Activated B cell treated with CpG ODN at 0.5 μM for 24 hours (primary cell): ENCODE results near the gene WNK1. TPM values are rescaled to one million over a fixed set of nuclear protein-coding genes. Genes with fewer than 3 reads are reported as not detected.
A peak's percentile ranks its signal among the peaks of the same experiment; 100 is the strongest.
"Not testable (repeated sequence)": the region's sequence is repeated elsewhere in the genome, so short reads cannot be mapped to it uniquely, and the experiment has no call there.

Experiments
- ATAC-seq: fragments of 200-7000 bp; cut with Tn5 transposase; one replicate; pipeline ENCODE4 v1.10.0; 2021; ENCODE audit warnings: low read depth, mild to moderate bottlenecking, moderate library complexity
- CTCF ChIA-PET: fragments of 350-600 bp; sonication (Branson Sonifier 250); formaldehyde crosslinking; loops from one replicate; lab custom pipeline; 2021; ENCODE audit warnings: antibody characterized with exemption; lab: Charles Lee
- POLR2A ChIA-PET: fragments of 350-600 bp; sonication (Branson Sonifier 250); formaldehyde crosslinking; loops from one replicate; lab custom pipeline; 2021; ENCODE audit warnings: antibody characterized with exemption; lab: Charles Lee
- DNase-seq: peaks from one replicate; pipeline ENCODE4 v3.0.0; 2022
- H3K27ac Mint-ChIP-seq: one replicate; pipeline ENCODE4 v1.8.0; 2020; ENCODE audit warnings: mixed read lengths
- H3K27me3 Mint-ChIP-seq: one replicate; pipeline ENCODE4 v1.8.0; 2021; ENCODE audit warnings: mixed read lengths
- H3K36me3 Mint-ChIP-seq: one replicate; pipeline ENCODE4 v1.8.0; 2021; ENCODE audit warnings: low read depth, mixed read lengths
- H3K4me1 Mint-ChIP-seq: one replicate; pipeline ENCODE4 v1.8.0; 2021; ENCODE audit warnings: mixed read lengths
- H3K4me3 Mint-ChIP-seq: one replicate; pipeline ENCODE4 v1.8.0; 2020; ENCODE audit warnings: mild to moderate bottlenecking, mixed read lengths
- H3K9me3 Mint-ChIP-seq: one replicate; pipeline ENCODE4 v1.8.0; 2020; ENCODE audit warnings: mixed read lengths
- CTCF ChIP-seq: fragments of 200-600 bp; IDR thresholded peaks from one replicate; pipeline ENCODE4 v1.8.0; 2022; ENCODE audit warnings: antibody characterized with exemption, mild to moderate bottlenecking
- intact Hi-C: fragments of 100-400 bp; cut with micrococcal nuclease; formaldehyde crosslinking; loops from one replicate; pipeline ENCODE4 v1.15.1; 2024
- total RNA-seq: library from RNA; stranded (reverse); gene quantifications from 2 replicates; pipeline ENCODE4 v1.2.3, GENCODE V29; 2022

The WNK1 gene
- total RNA-seq, 1 donor from 2014 or later, result 155 TPM

- intact Hi-C loops, result loop anchor here (2.0 kb wide), 1 partner anchor 13 kb away; no protein-coding TSS in a partner anchor
- ChIA-PET POLR2A (interaction anchor here (1.3 kb wide), 1 partner anchor 35 kb away, joined by 3 read pairs; no protein-coding TSS in a partner anchor), CTCF (no interaction called here)
- no peaks in the 10 kb centered on the region for H3K27me3 Mint-ChIP-seq
- no peak overlapping the region for H3K27ac Mint-ChIP-seq
- H3K36me3 Mint-ChIP-seq, result peaks cover 5% of the 10 kb centered on the region
- no peak for DNase-seq
- H3K4me1 Mint-ChIP-seq, result peaks cover 59% of the 10 kb centered on the region
- no peak overlapping the region for H3K4me3 Mint-ChIP-seq
- no peak for TF ChIP-seq CTCF
- no peaks in the 10 kb centered on the region for H3K9me3 Mint-ChIP-seq
- no peak for ATAC-seq
Observed at GRCh38 chr12:788288-788687, 35.9 kb downstream of the WNK1 start.

GRCh38 chr12:788762-789161 lies 36.4 kb downstream of the WNK1 start:
- H3K36me3 Mint-ChIP-seq, DNase-seq, H3K27me3 Mint-ChIP-seq, H3K9me3 Mint-ChIP-seq, CTCF ChIA-PET, H3K4me3 Mint-ChIP-seq, ATAC-seq: not testable (repeated sequence)
- peak overlapping the region; percentile 47 for H3K27ac Mint-ChIP-seq
- POLR2A ChIA-PET, result interaction anchor here (1.3 kb wide), 1 partner anchor 36 kb away, joined by 3 read pairs; no protein-coding TSS in a partner anchor
- H3K4me1 Mint-ChIP-seq, result peaks cover 62% of the 10 kb centered on the region
- intact Hi-C loops, result loop anchor here (2.0 kb wide), 1 partner anchor 14 kb away; no protein-coding TSS in a partner anchor

GRCh38 chr12:789852-790563 lies 37.6 kb downstream of the WNK1 start:
- peaks cover 67% of the 10 kb centered on the region for H3K4me1 Mint-ChIP-seq
- peaks cover 5% of the 10 kb centered on the region for H3K36me3 Mint-ChIP-seq
- no peak for TF ChIP-seq CTCF
- H3K27ac Mint-ChIP-seq, result peak overlapping the region; percentile 3
- POLR2A ChIA-PET, result interaction anchor here (1.0 kb wide), 1 partner anchor 24 kb away, joined by 3 read pairs; no protein-coding TSS in a partner anchor
- H3K4me3 Mint-ChIP-seq, result no peak overlapping the region
- H3K27me3 Mint-ChIP-seq, result no peaks in the 10 kb centered on the region
- DNase-seq (no peak), ATAC-seq (peak; percentile 25)
- no peaks in the 10 kb centered on the region for H3K9me3 Mint-ChIP-seq
- intact Hi-C loops, result loop anchor here (2.0 kb wide), 1 partner anchor 15 kb away; no protein-coding TSS in a partner anchor
- CTCF ChIA-PET, result no interaction called here

GRCh38 chr12:790608-791007 lies 38.2 kb downstream of the WNK1 start:
- POLR2A ChIA-PET, result interaction anchor here (0.9 to 1.0 kb wide), 2 partner anchors 14 to 25 kb away, joined by 3 to 4 read pairs; no protein-coding TSS in a partner anchor
- Mint-ChIP-seq H3K9me3 (no peaks in the 10 kb centered on the region), H3K36me3 (peaks cover 10% of the 10 kb centered on the region), H3K27me3 (no peaks in the 10 kb centered on the region), H3K4me1 (peaks cover 71% of the 10 kb centered on the region), H3K27ac (peak overlapping the region; percentile 19), H3K4me3 (no peak overlapping the region)
- ATAC-seq (no peak), DNase-seq (no peak)
- no peak for TF ChIP-seq CTCF
- CTCF ChIA-PET, result no interaction called here
- intact Hi-C loops, result no loop called here

- Mint-ChIP-seq H3K27ac (no peak overlapping the region), H3K4me3 (no peak overlapping the region), H3K4me1 (peaks cover 79% of the 10 kb centered on the region), H3K27me3 (no peaks in the 10 kb centered on the region), H3K36me3 (peaks cover 13% of the 10 kb centered on the region), H3K9me3 (no peaks in the 10 kb centered on the region)
- CTCF ChIA-PET, result no interaction called here
- ATAC-seq (no peak), DNase-seq (no peak)
- intact Hi-C loops, result no loop called here
- TF ChIP-seq CTCF, result no peak
- POLR2A ChIA-PET, result interaction anchor here (0.6 kb wide), 1 partner anchor 24 kb away, joined by 4 read pairs; no protein-coding TSS in a partner anchor
Observed at GRCh38 chr12:793037-793436, 40.7 kb downstream of the WNK1 start.
